RWPE1 (cell line): ENCODE data around the gene TNPO2.
"Not testable (repeated sequence)": the region's sequence is repeated elsewhere in the genome, so short reads cannot be mapped to it uniquely, and the experiment has no call there.

Experiments used
- CTCF ChIA-PET: fragments of 350-600 bp; sonication (Branson Sonifier 250); formaldehyde crosslinking; extraction: SDS; loops from one replicate; lab custom pipeline; 2021; lab: Yijun Ruan, JAX
- POLR2A ChIA-PET: fragments of 400-600 bp; formaldehyde crosslinking; extraction: SDS; loops from one replicate; lab custom pipeline; 2020; ENCODE audit warnings: antibody characterized with exemption; ENCODE audit not compliant: low non-redundant PET; lab: Yijun Ruan, JAX
- DNase-seq: peaks from one replicate; pipeline ENCODE4 v3.0.0; 2012; ENCODE audit warnings: low spot score
- H3K27ac ChIP-seq: fragments of 450-650 bp; 2 replicates; pipeline ENCODE4 v1.5.1; 2017
- TF ChIP-seq, protein P1 (sequence below): fragments of 450-650 bp; conservative IDR thresholded peaks from 2 replicates; pipeline ENCODE4 v1.5.1; 2017; ENCODE audit warnings: low read depth, mild to moderate bottlenecking

TNPO2 gene

GRCh38 chr19:12687496-12688196, 36.1 kb downstream of the TNPO2 start, which contains the start of gene GNG14:
TSS of gene GNG14 (plus strand) at chr19:12687998. CDS start at chr19:12688049, 51 bp downstream.
- H3K27ac ChIP-seq, result no peak within 1 kb of the TSS; the same call in 1 of the 2 replicates
- ChIA-PET POLR2A (no interaction called here), CTCF (interaction anchor here (0.6 kb wide), 1 partner anchor 10 kb away, joined by 3 read pairs; no protein-coding TSS in a partner anchor)
- DNase-seq, result no peak
- TF ChIP-seq, protein P1, sequence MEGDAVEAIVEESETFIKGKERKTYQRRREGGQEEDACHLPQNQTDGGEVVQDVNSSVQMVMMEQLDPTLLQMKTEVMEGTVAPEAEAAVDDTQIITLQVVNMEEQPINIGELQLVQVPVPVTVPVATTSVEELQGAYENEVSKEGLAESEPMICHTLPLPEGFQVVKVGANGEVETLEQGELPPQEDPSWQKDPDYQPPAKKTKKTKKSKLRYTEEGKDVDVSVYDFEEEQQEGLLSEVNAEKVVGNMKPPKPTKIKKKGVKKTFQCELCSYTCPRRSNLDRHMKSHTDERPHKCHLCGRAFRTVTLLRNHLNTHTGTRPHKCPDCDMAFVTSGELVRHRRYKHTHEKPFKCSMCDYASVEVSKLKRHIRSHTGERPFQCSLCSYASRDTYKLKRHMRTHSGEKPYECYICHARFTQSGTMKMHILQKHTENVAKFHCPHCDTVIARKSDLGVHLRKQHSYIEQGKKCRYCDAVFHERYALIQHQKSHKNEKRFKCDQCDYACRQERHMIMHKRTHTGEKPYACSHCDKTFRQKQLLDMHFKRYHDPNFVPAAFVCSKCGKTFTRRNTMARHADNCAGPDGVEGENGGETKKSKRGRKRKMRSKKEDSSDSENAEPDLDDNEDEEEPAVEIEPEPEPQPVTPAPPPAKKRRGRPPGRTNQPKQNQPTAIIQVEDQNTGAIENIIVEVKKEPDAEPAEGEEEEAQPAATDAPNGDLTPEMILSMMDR, result no peak

- DNase-seq, result no peak
- ChIA-PET POLR2A (no interaction called here), CTCF (interaction anchor here (1.1 kb wide), 1 partner anchor 162 kb away, joined by 4 read pairs; no protein-coding TSS in a partner anchor)
- H3K27ac ChIP-seq, result no peak overlapping the region
- TF ChIP-seq, protein P1, result no peak
These were observed 37.9 kb downstream of the TNPO2 start for GRCh38 chr19:12685831-12686230.

- ChIA-PET POLR2A (interaction anchor here (0.5 to 0.7 kb wide), 5 partner anchors 8 to 794 kb away, joined by 3 to 8 read pairs (median 5); no protein-coding TSS in a partner anchor), CTCF (interaction anchor here (0.5 to 1.3 kb wide), 6 partner anchors 9 to 945 kb away, joined by 3 to 5 read pairs (median 4); partner anchors contain the start of genes MAN2B1 and WDR83)
- TF ChIP-seq, protein P1, result no peak
- peak; percentile 96 for DNase-seq
- H3K27ac ChIP-seq, result peak within 1 kb of the TSS; percentile 99
These were observed 42.4 kb downstream of the TNPO2 start, which contains the start of gene DHPS for GRCh38 chr19:12681074-12681987. TSS of gene DHPS (minus strand) at chr19:12681880. CDS start at chr19:12681766, 114 bp downstream.

DNA sequence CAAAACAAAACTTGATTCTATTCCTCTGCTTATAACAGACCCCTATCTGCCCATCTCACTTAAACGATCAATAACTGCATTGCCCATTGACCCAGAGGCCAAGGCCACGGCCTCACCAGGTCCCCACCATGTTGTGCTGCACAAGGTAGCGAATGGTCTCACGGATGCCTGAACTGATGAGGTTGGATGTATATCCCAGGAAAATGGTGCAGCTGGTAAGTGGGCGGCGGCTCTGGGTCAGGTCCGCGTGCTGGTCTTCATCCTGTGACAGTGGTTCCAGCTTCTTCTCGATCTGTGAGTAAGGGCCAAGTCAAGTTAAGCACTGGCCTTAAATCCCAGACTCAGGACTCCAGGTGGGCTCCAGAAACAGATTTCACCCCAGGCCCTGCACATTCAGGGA, 43.7 kb downstream of the TNPO2 start:
- POLR2A ChIA-PET, result no interaction called here
- TF ChIP-seq, protein P1, result no peak
- no peak for DNase-seq
- H3K27ac ChIP-seq, result peak overlapping the region; percentile 99
- CTCF ChIA-PET, result no interaction called here

- peak overlapping the region; percentile 40 for H3K27ac ChIP-seq
- CTCF ChIA-PET, result interaction anchor here (0.6 kb wide), 1 partner anchor 63 kb away, joined by 4 read pairs; no protein-coding TSS in a partner anchor
- POLR2A ChIA-PET, result interaction anchor here (0.6 kb wide), 3 partner anchors 9 to 1118 kb away, joined by 3 to 5 read pairs (median 3); a partner anchor contains a TSS
- DNase-seq, result not testable (repeated sequence)
These were observed 45.7 kb downstream of the TNPO2 start for GRCh38 chr19:12678039-12678438.

DNA sequence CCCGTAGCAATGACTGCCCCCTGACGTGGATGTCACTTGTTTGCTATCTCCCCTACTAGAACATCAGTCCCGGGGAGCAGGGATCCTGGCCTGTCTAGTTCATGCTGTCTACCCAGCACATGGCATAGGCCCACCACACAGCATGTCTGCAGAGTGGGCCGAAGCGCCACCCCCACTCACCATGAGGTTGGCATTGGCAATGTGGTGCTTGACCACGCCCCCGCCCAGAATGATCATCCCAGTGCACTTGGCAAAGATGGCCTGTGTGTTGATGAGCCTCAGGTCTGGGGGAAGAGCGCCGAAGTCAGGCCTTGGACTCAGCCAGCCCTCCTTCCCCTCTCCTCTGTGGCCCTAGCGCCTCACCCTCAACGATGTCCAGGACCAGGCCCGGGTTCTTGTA, 46.8 kb downstream of the TNPO2 start:
- TF ChIP-seq, protein P1, result no peak
- POLR2A ChIA-PET, result no interaction called here
- DNase-seq, result no peak
- CTCF ChIA-PET, result interaction anchor here (0.6 to 1.4 kb wide), 4 partner anchors 37 to 221 kb away, joined by 3 to 6 read pairs (median 6); no protein-coding TSS in a partner anchor
- H3K27ac ChIP-seq, result peak overlapping the region; percentile 40
